ENCODE data around the gene TTC39C.

DNA sequence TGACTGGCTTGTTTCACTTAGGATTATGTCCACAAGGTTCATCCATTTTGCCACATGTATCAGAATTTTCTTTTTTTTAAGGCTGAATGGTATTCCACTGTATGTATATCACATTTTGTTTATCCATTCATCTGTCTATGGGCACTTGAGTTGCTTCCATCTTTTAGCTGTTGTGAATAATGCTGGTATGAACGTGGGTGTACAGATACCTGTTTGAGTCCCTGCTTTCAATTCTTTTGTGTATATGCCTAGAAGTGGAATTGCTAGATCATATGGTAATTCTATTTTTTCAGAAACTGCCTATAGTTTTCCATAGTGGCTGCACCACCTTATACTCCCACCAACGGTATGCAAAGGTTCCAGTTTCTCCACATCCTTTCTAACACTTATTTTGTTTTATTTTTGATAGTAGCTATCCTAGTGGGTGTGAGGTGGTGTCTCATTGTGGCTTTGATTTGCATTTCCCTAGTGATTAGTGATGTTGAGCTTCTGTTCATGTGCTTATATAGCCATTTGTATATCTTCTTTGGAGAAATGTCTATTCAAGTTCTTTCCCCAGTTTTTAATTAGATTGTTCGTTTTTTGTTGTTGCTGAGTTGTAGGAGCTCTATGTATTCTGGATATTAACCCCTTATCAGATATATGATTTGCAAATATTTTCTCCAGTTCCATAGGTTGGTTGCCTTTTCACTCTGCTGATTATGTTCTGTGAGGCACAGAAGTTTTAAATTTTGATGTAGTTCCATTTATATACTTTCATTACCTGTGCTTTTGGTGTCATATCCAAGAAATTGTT lies 40.7 kb downstream of the TTC39C start:
- TF ChIP-seq, protein P1, sequence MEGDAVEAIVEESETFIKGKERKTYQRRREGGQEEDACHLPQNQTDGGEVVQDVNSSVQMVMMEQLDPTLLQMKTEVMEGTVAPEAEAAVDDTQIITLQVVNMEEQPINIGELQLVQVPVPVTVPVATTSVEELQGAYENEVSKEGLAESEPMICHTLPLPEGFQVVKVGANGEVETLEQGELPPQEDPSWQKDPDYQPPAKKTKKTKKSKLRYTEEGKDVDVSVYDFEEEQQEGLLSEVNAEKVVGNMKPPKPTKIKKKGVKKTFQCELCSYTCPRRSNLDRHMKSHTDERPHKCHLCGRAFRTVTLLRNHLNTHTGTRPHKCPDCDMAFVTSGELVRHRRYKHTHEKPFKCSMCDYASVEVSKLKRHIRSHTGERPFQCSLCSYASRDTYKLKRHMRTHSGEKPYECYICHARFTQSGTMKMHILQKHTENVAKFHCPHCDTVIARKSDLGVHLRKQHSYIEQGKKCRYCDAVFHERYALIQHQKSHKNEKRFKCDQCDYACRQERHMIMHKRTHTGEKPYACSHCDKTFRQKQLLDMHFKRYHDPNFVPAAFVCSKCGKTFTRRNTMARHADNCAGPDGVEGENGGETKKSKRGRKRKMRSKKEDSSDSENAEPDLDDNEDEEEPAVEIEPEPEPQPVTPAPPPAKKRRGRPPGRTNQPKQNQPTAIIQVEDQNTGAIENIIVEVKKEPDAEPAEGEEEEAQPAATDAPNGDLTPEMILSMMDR (IDR thresholded peaks at IDR 0.05), result no peak
- no peak for TF ChIP-seq POLR2A (IDR thresholded peaks at IDR 0.05)
